ENCODE measurements around the gene MIPOL1.
"Not testable (repeated sequence)": the region's sequence is repeated elsewhere in the genome, so short reads cannot be mapped to it uniquely, and the experiment has no call there.

Gene MIPOL1

DNA sequence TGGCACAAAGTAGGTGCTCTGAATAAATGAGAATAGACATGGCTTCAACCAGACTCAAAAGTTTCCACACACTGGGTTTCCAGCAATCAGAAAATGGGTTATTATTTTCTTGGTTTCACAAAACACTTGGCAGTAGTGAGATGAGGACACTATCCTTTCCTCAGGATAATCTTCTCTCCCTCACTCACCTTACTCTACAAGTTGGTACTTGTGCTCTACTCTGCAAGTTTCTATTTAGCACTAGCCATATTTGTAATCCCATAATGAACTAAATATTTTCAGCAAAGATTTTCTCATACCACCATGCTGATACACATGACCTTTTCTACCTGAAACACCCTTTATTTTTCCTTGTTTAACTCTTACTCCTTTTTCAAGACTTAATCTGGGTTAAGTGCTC lies 259.6 kb downstream of the MIPOL1 start:
- in situ Hi-C loops (cut with HindIII; ENCODE audit: low pct_ligation_motif_present, low sequenced_read_pairs) = no loop called here
- TF ChIP-seq, protein P1, sequence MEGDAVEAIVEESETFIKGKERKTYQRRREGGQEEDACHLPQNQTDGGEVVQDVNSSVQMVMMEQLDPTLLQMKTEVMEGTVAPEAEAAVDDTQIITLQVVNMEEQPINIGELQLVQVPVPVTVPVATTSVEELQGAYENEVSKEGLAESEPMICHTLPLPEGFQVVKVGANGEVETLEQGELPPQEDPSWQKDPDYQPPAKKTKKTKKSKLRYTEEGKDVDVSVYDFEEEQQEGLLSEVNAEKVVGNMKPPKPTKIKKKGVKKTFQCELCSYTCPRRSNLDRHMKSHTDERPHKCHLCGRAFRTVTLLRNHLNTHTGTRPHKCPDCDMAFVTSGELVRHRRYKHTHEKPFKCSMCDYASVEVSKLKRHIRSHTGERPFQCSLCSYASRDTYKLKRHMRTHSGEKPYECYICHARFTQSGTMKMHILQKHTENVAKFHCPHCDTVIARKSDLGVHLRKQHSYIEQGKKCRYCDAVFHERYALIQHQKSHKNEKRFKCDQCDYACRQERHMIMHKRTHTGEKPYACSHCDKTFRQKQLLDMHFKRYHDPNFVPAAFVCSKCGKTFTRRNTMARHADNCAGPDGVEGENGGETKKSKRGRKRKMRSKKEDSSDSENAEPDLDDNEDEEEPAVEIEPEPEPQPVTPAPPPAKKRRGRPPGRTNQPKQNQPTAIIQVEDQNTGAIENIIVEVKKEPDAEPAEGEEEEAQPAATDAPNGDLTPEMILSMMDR (IDR thresholded peaks at IDR 0.05; ENCODE audit: low read depth, low read length, missing control alignments) = no peak
- H3K27ac ChIP-seq = no peak overlapping the region
- H3K27me3 ChIP-seq (replicated peaks) = no peaks in the 10 kb centered on the region
- H3K4me3 ChIP-seq (ENCODE audit: low read depth, low read length) = no peak overlapping the region
- no peak for DNase-seq
- no peaks in the 10 kb centered on the region for H3K36me3 ChIP-seq (replicated peaks)

DNA sequence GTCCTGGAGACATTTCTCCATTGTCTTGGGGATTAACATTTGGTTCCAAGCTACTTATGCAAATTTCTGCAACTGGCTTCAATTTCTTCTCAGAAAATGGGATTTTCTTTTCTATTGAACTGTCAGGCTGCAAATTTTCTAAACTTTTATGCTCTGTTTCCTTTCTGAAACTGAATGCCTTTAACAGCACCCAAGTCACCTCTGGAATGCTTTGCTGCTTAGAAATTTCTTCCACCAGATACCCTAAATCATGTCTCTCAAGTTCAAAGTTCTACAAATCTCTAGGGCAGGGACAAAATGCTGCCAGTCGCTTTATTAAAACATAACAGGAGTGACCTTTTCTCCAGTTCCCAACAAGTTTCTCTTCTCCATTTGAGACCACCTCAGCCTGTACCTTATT lies 264.7 kb downstream of the MIPOL1 start:
- H3K4me3 ChIP-seq (ENCODE audit: low read depth, low read length); H3K27me3 ChIP-seq (replicated peaks); in situ Hi-C loops (cut with HindIII; ENCODE audit: low pct_ligation_motif_present, low sequenced_read_pairs); DNase-seq; H3K36me3 ChIP-seq (replicated peaks); H3K27ac ChIP-seq: not testable (repeated sequence)

DNA sequence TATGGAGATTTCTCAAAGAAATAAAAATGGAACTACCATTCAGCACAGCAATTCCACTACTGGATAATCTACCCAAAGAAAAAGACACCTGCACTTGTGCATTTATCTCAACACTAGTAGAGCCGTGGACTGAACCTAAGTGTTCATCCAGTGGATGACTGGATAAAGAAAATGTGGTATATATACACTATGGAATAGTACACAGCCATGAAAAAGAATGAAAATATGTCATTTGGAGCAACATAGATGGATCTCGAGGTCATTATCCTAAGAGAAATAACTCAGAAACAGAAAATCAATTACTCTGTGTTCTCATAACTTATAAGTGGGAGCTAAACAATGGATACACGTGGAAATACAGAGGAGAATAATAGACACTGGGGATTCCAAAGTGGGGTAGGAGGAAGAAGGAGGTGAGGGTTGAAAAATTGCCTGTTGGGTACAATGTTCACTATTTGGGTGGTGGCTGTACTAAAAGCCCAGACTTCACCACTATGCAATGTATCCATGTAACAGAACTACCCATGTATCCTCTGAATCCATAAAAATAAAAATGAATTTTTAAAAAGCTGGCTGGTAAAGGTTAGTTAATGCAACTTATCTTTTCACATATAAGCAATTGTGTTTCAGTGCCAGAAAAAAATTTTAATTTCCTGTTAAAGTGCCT lies 266.6 kb downstream of the MIPOL1 start:
- TF ChIP-seq, protein P1 (IDR thresholded peaks at IDR 0.05; ENCODE audit: low read depth, low read length, missing control alignments) = no peak
- in situ Hi-C loops (cut with HindIII; ENCODE audit: low pct_ligation_motif_present, low sequenced_read_pairs) = no loop called here
- no peak overlapping the region for H3K27ac ChIP-seq

DNA sequence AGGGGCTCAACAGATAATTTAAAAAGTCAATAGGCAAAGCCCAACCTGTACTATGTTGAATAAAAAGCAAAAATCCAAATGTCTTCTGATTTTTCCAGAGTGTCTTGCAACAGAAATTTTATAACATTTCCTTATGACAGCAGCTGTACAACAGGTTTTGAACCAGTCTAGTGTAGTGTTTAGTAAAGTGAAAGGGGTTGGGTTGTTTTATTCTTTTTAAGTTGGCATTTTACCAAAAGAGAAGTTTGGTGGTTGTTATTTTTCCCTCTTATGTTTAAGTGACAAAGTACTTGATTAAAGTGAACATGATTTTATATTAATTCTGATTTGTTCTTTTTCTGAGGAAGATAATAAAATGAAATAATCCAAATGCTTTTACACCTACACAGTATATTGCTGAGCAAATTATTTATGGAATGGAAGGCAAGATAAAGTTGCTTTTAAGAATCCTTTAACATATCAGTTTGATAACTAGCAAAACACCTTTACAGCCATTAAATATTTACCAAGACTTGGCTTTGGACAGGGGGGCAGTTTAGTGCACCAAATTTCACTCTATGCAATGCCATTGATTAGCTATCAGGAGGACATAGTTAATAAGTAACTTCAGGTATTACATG lies 268.4 kb downstream of the MIPOL1 start:
- no peak for DNase-seq
- in situ Hi-C loops (cut with HindIII; ENCODE audit: low pct_ligation_motif_present, low sequenced_read_pairs) = no loop called here
- TF ChIP-seq, protein P1 (IDR thresholded peaks at IDR 0.05; ENCODE audit: low read depth, low read length, missing control alignments) = no peak

More for the DNA sequence above, 266.6 kb downstream of the MIPOL1 start:
- Histone ChIP-seq H3K36me3 (replicated peaks) (no peaks in the 10 kb centered on the region), H3K4me3 (ENCODE audit: low read depth, low read length) (no peak overlapping the region), H3K27me3 (replicated peaks) (no peaks in the 10 kb centered on the region)
- no peak for DNase-seq

GRCh38 chr14:37466623-37467088 lies 268.9 kb downstream of the MIPOL1 start:
- no peak for DNase-seq
- Histone ChIP-seq H3K27me3 (replicated peaks) (no peaks in the 10 kb centered on the region), H3K36me3 (replicated peaks) (no peaks in the 10 kb centered on the region), H3K27ac (no peak overlapping the region), H3K4me3 (ENCODE audit: low read depth, low read length) (no peak overlapping the region)
- in situ Hi-C loops (cut with HindIII; ENCODE audit: low pct_ligation_motif_present, low sequenced_read_pairs) = no loop called here
- TF ChIP-seq, protein P1 (IDR thresholded peaks at IDR 0.05; ENCODE audit: low read depth, low read length, missing control alignments) = no peak

More for the DNA sequence above, 268.4 kb downstream of the MIPOL1 start:
- Histone ChIP-seq H3K27ac (no peak overlapping the region), H3K4me3 (ENCODE audit: low read depth, low read length) (no peak overlapping the region), H3K27me3 (replicated peaks) (no peaks in the 10 kb centered on the region), H3K36me3 (replicated peaks) (no peaks in the 10 kb centered on the region)

- Histone ChIP-seq H3K4me3 (ENCODE audit: low read depth, low read length) (no peak overlapping the region), H3K27me3 (replicated peaks) (no peaks in the 10 kb centered on the region), H3K27ac (no peak overlapping the region), H3K36me3 (replicated peaks) (no peaks in the 10 kb centered on the region)
- in situ Hi-C loops (cut with HindIII; ENCODE audit: low pct_ligation_motif_present, low sequenced_read_pairs) = no loop called here
- TF ChIP-seq, protein P1 (IDR thresholded peaks at IDR 0.05; ENCODE audit: low read depth, low read length, missing control alignments) = no peak
- DNase-seq = no peak
These were observed 271.9 kb downstream of the MIPOL1 start for GRCh38 chr14:37469650-37470049.
